SK-N-SH (cell line): ENCODE measurements around the gene OMP.

Experiments
- POLR2AphosphoS5 ChIP-seq: IDR thresholded peaks from 2 replicates; pipeline ENCODE4 v1.6.1; 2012; ENCODE audit warnings: low read depth, low read length
- RCOR1 ChIP-seq: fragments of 150-350 bp; IDR thresholded peaks from 2 replicates; pipeline ENCODE4 v1.6.1; 2017; ENCODE audit warnings: antibody characterized with exemption, low read length
- SIN3A ChIP-seq: IDR thresholded peaks from 2 replicates; pipeline ENCODE4 v1.6.1; 2012; ENCODE audit warnings: low read depth, mild to moderate bottlenecking, low read length, moderate library complexity, borderline replicate concordance
- TCF12 ChIP-seq: IDR thresholded peaks from 2 replicates; pipeline ENCODE4 v1.4.0; 2012
- TEAD4 ChIP-seq: IDR thresholded peaks from 2 replicates; pipeline ENCODE4 v1.4.0; 2012; ENCODE audit warnings: mild to moderate bottlenecking, borderline replicate concordance; ENCODE audit not compliant: insufficient read depth
- YY1 ChIP-seq: IDR thresholded peaks from 2 replicates; pipeline ENCODE4 v1.4.0; 2012; ENCODE audit warnings: low read depth, mild to moderate bottlenecking
- TF ChIP-seq, protein P1 (sequence below): fragments of 200-600 bp; sonication (generic); IDR thresholded peaks from 2 replicates; pipeline ENCODE4 v1.6.1; 2017; ENCODE audit warnings: antibody characterized with exemption, mild to moderate bottlenecking, moderate library complexity
- TF ChIP-seq, protein P2 (sequence below): IDR thresholded peaks from 2 replicates; pipeline ENCODE4 v1.4.0; 2012; ENCODE audit warnings: low read depth, borderline replicate concordance
- TF ChIP-seq, protein P3 (sequence below): fragments of 150-350 bp; IDR thresholded peaks from 2 replicates; pipeline ENCODE4 v1.6.1; 2017; ENCODE audit warnings: antibody characterized with exemption, low read length, low read depth, borderline replicate concordance
- TF ChIP-seq, protein P4 (sequence below): fragments of 150-350 bp; IDR thresholded peaks from 2 replicates; pipeline ENCODE4 v1.6.1; 2016; ENCODE audit warnings: mild to moderate bottlenecking, low read depth, low read length
- TF ChIP-seq, protein P5 (sequence below): IDR thresholded peaks from 2 replicates; pipeline ENCODE4 v1.4.0; 2012; ENCODE audit warnings: low read depth

DNA sequence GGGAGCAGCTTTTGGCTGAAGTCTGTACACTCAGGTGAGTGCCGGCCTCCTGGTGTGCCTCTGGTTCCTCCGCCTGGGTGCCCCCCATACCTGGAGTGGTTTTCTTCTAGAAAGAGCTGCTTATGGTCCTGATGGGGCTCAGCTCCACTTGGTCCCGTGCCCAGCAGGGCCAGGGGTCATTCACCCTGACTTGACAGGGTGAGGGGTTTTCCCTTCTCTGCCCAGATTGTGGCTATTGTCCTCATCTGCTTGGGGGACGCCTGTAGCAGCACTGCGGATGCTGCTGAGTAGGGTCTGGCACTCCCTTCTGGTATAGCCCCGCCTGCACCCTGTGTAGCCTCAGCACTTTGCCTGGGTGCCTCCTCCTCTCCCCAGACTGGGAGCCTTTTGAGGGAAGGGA lies 8.2 kb downstream of the OMP start:
- TF ChIP-seq, protein P1, sequence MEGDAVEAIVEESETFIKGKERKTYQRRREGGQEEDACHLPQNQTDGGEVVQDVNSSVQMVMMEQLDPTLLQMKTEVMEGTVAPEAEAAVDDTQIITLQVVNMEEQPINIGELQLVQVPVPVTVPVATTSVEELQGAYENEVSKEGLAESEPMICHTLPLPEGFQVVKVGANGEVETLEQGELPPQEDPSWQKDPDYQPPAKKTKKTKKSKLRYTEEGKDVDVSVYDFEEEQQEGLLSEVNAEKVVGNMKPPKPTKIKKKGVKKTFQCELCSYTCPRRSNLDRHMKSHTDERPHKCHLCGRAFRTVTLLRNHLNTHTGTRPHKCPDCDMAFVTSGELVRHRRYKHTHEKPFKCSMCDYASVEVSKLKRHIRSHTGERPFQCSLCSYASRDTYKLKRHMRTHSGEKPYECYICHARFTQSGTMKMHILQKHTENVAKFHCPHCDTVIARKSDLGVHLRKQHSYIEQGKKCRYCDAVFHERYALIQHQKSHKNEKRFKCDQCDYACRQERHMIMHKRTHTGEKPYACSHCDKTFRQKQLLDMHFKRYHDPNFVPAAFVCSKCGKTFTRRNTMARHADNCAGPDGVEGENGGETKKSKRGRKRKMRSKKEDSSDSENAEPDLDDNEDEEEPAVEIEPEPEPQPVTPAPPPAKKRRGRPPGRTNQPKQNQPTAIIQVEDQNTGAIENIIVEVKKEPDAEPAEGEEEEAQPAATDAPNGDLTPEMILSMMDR = no peak
- TF ChIP-seq, protein P2, sequence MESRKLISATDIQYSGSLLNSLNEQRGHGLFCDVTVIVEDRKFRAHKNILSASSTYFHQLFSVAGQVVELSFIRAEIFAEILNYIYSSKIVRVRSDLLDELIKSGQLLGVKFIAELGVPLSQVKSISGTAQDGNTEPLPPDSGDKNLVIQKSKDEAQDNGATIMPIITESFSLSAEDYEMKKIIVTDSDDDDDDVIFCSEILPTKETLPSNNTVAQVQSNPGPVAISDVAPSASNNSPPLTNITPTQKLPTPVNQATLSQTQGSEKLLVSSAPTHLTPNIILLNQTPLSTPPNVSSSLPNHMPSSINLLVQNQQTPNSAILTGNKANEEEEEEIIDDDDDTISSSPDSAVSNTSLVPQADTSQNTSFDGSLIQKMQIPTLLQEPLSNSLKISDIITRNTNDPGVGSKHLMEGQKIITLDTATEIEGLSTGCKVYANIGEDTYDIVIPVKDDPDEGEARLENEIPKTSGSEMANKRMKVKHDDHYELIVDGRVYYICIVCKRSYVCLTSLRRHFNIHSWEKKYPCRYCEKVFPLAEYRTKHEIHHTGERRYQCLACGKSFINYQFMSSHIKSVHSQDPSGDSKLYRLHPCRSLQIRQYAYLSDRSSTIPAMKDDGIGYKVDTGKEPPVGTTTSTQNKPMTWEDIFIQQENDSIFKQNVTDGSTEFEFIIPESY = no peak
- TF ChIP-seq YY1 (no peak), RCOR1 (no peak), SIN3A (no peak), TCF12 (no peak), TEAD4 (no peak), POLR2AphosphoS5 (no peak)
- TF ChIP-seq, protein P3, sequence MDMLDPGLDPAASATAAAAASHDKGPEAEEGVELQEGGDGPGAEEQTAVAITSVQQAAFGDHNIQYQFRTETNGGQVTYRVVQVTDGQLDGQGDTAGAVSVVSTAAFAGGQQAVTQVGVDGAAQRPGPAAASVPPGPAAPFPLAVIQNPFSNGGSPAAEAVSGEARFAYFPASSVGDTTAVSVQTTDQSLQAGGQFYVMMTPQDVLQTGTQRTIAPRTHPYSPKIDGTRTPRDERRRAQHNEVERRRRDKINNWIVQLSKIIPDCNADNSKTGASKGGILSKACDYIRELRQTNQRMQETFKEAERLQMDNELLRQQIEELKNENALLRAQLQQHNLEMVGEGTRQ = no peak
- TF ChIP-seq, protein P4, sequence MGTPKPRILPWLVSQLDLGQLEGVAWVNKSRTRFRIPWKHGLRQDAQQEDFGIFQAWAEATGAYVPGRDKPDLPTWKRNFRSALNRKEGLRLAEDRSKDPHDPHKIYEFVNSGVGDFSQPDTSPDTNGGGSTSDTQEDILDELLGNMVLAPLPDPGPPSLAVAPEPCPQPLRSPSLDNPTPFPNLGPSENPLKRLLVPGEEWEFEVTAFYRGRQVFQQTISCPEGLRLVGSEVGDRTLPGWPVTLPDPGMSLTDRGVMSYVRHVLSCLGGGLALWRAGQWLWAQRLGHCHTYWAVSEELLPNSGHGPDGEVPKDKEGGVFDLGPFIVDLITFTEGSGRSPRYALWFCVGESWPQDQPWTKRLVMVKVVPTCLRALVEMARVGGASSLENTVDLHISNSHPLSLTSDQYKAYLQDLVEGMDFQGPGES = no peak
- TF ChIP-seq, protein P5, sequence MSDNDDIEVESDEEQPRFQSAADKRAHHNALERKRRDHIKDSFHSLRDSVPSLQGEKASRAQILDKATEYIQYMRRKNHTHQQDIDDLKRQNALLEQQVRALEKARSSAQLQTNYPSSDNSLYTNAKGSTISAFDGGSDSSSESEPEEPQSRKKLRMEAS = no peak
